Lower lobe of right lung (tissue), 2 donors: ENCODE data around the gene ZNF33B. TPM values are rescaled to one million over a fixed set of nuclear protein-coding genes. Genes with fewer than 3 reads are reported as not detected.

Source experiments
- ATAC-seq, 2 donors: fragments of 200-7000 bp; cut with Tn5 transposase; one replicate each; pipeline ENCODE4 v1.9.1; 2020 to 2022; ENCODE audit warnings: mild to moderate bottlenecking in 2 of 2, moderate library complexity in 2 of 2
- DNase-seq: peaks from one replicate; pipeline ENCODE4 v3.0.0-alpha.2; 2020
- H3K27ac ChIP-seq: fragments of 200-600 bp; one replicate; pipeline ENCODE4 v1.8.0; 2022
- H3K27me3 ChIP-seq: fragments of 200-600 bp; one replicate; pipeline ENCODE4 v1.8.0; 2022; ENCODE audit warnings: low read depth
- H3K36me3 ChIP-seq: fragments of 200-600 bp; one replicate; pipeline ENCODE4 v1.8.0; 2022; ENCODE audit warnings: mild to moderate bottlenecking
- H3K4me1 ChIP-seq: fragments of 200-600 bp; one replicate; pipeline ENCODE4 v1.8.0; 2022
- H3K4me3 ChIP-seq: fragments of 200-600 bp; one replicate; pipeline ENCODE4 v1.8.0; 2022; ENCODE audit warnings: mild to moderate bottlenecking
- H3K9me3 ChIP-seq: fragments of 200-600 bp; one replicate; pipeline ENCODE4 v1.8.0; 2022
- intact Hi-C: fragments of 100-400 bp; cut with DNase I; formaldehyde crosslinking; loops from one replicate; pipeline ENCODE4 v1.11.0; 2022
- total RNA-seq: library from RNA; stranded (reverse); fragmentation: NEBNext Ultra II Directional; extraction: Animal tissue kit (Norgen Biotek cat#: 25700); gene quantifications from one replicate; pipeline ENCODE4 v1.2.1, GENCODE V29; 2021
- TF ChIP-seq, protein P1 (sequence below): fragments of 200-600 bp; IDR thresholded peaks from one replicate; pipeline ENCODE4 v1.8.0; 2022; ENCODE audit warnings: antibody characterized with exemption, mild to moderate bottlenecking
- donor health status: DM: no; HTN: yes; CAD: no; lungs with severe emphysema.

Gene ZNF33B
- total RNA-seq, 1 donor from 2014 or later: 33.5 TPM

- no peak for DNase-seq
- H3K4me3 ChIP-seq: no peak overlapping the region
- intact Hi-C loops: no loop called here
- H3K27ac ChIP-seq: no peak overlapping the region
- no peaks in the 10 kb centered on the region for H3K4me1 ChIP-seq
- H3K27me3 ChIP-seq: no peaks in the 10 kb centered on the region
- H3K9me3 ChIP-seq: no peaks in the 10 kb centered on the region
- peaks cover 49% of the 10 kb centered on the region for H3K36me3 ChIP-seq
- TF ChIP-seq, protein P1, sequence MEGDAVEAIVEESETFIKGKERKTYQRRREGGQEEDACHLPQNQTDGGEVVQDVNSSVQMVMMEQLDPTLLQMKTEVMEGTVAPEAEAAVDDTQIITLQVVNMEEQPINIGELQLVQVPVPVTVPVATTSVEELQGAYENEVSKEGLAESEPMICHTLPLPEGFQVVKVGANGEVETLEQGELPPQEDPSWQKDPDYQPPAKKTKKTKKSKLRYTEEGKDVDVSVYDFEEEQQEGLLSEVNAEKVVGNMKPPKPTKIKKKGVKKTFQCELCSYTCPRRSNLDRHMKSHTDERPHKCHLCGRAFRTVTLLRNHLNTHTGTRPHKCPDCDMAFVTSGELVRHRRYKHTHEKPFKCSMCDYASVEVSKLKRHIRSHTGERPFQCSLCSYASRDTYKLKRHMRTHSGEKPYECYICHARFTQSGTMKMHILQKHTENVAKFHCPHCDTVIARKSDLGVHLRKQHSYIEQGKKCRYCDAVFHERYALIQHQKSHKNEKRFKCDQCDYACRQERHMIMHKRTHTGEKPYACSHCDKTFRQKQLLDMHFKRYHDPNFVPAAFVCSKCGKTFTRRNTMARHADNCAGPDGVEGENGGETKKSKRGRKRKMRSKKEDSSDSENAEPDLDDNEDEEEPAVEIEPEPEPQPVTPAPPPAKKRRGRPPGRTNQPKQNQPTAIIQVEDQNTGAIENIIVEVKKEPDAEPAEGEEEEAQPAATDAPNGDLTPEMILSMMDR: no peak
- ATAC-seq: no peak
These were observed 23.0 kb downstream of the ZNF33B start for GRCh38 chr10:42615419-42615818.

DNA sequence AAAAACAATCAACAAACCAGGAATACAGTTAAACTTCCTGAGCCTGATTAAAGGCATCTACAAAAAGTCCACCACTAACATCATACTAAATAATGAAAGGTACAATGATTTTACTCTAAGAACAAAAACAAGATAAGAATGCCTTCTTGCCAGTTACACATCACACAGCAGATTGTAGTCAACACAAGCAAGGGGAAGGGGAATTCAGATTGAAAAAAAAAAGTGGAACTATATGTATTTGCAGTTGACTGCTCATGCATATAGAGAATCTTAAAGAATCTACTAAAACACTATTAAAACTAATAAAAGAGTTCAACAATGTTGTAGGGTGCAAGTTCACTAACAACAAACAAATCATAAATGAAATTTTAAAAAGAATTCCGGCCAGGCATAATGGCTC is 28.5 kb downstream of the ZNF33B start:
- intact Hi-C loops: no loop called here
- TF ChIP-seq, protein P1: no peak
- H3K27me3 ChIP-seq: no peaks in the 10 kb centered on the region
- H3K27ac ChIP-seq: no peak overlapping the region
- DNase-seq (no peak), ATAC-seq (no peak)
- H3K9me3 ChIP-seq: no peaks in the 10 kb centered on the region
- peaks cover 28% of the 10 kb centered on the region for H3K36me3 ChIP-seq
- no peak overlapping the region for H3K4me3 ChIP-seq
- H3K4me1 ChIP-seq: no peaks in the 10 kb centered on the region

DNA sequence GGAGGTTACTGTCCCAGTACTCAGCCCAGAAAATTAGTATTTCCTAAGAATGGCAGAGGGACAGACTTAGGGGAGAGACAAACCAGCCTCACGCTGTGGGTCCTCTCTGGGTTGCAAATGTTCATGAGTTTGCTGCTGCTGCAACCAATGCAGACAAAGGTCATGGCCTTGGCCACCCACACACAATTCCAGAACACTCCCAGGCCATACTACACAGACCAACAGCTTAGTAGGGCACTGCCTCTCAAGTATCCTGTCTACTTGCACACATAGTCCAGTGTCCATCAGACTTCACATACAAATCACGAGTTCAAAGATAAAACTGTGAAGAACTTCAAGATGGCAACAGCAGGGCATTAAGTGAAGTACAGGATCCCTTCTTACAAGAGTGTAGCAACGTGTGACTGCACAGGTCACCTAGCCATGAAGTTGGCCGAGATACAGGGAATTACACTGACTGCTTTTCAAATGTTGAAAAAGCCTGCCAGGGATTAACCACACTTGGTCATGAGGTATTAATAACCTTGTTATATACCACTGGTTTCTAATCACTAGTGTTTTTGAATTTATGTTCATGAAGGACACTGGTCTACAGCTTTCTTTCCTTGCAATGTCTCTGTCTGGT is 40.0 kb downstream of the ZNF33B start:
- DNase-seq (no peak), ATAC-seq (no peak)
- Histone ChIP-seq H3K4me3 (no peak overlapping the region), H3K27me3 (no peaks in the 10 kb centered on the region), H3K4me1 (no peaks in the 10 kb centered on the region), H3K27ac (no peak overlapping the region), H3K36me3 (peaks cover 18% of the 10 kb centered on the region), H3K9me3 (peaks cover 28% of the 10 kb centered on the region)
- TF ChIP-seq, protein P1: no peak
- intact Hi-C loops: no loop called here

- no peak for ATAC-seq
- H3K9me3 ChIP-seq: peaks cover 41% of the 10 kb centered on the region
- no peaks in the 10 kb centered on the region for H3K27me3 ChIP-seq
- no peak for DNase-seq
- H3K4me3 ChIP-seq: no peak overlapping the region
- H3K36me3 ChIP-seq: peaks cover 36% of the 10 kb centered on the region
- intact Hi-C loops: no loop called here
- H3K27ac ChIP-seq: no peak overlapping the region
- TF ChIP-seq, protein P1: no peak
- no peaks in the 10 kb centered on the region for H3K4me1 ChIP-seq
These were observed 42.2 kb downstream of the ZNF33B start for GRCh38 chr10:42596196-42596595.

DNA sequence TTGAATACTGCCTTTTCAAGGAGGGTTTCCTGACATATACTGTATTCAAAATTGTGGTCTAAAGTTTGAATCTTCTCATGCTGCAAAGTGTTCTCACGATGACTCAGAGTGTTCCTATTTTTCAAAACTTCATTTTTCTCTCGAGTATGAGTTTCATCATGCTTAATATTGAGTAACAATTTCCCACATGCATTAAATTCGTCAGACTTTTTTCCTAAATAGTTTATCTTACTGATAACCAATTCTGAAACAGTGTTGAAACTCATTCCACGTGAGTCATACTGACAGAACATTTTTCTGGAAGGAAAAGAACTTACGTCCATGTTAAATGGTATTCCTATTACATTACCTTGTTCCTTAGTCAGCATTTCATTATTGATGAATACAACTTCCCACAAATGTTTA is 44.1 kb downstream of the ZNF33B start:
- TF ChIP-seq, protein P1: no peak
- no peak for DNase-seq
- ATAC-seq: no peak
- Histone ChIP-seq H3K9me3 (peaks cover 47% of the 10 kb centered on the region), H3K4me1 (no peaks in the 10 kb centered on the region), H3K36me3 (peaks cover 39% of the 10 kb centered on the region), H3K27ac (no peak overlapping the region), H3K4me3 (no peak overlapping the region), H3K27me3 (no peaks in the 10 kb centered on the region)
- intact Hi-C loops: no loop called here
